ENCODE measurements around the gene FOXD2.

- TF ChIP-seq POLR2A (IDR thresholded peaks at IDR 0.05) = no peak
- TF ChIP-seq CTCF (IDR thresholded peaks at IDR 0.05 in 4 of 5, conservative IDR thresholded peaks at IDR 0.05 in 1 of 5) = no peak
Measured at GRCh38 chr1:47411436-47411835, 26.4 kb upstream of the FOXD2 start.

Measured in gastrocnemius medialis (tissue), 4 donors.